IMR-90 (cell line): Measurements from ENCODE around the gene STARD3. TPM values are rescaled to one million over a fixed set of nuclear protein-coding genes. Genes with fewer than 3 reads are reported as not detected.

Source experiments
- ATAC-seq: fragments of 200-7000 bp; cut with Tn5 transposase; 2 replicates; pipeline ENCODE4 v1.9.1; 2020; ENCODE audit warnings: low read depth, mild to moderate bottlenecking, moderate library complexity
- BruUV-seq: library from RNA; stranded (reverse); fragments of 400-500 nt; replicated peaks from 2 replicates; lab custom pipeline; 2021; lab: Mats Ljungman, UMichigan
- CTCF ChIA-PET: fragments of 300-600 bp; formaldehyde crosslinking; extraction: SDS; loops from one replicate; lab custom pipeline; 2021; ENCODE audit warnings: antibody characterized with exemption; lab: Yijun Ruan, JAX
- POLR2A ChIA-PET: fragments of 300-600 bp; sonication (Branson Sonifier 250); formaldehyde crosslinking; loops from one replicate; lab custom pipeline; 2022; ENCODE audit warnings: antibody characterized with exemption; ENCODE audit not compliant: unreplicated experiment; lab: Charles Lee
- DNase-seq: peaks from one replicate; pipeline ENCODE4 v3.0.0; 2013
- H2AFZ ChIP-seq: replicated peaks from 2 replicates; pipeline ENCODE3; 2013; ENCODE audit warnings: low read length, mild to moderate bottlenecking; ENCODE audit not compliant: poor library complexity
- H2AK5ac ChIP-seq: 2 replicates; pipeline ENCODE4 v1.6.1; 2013; ENCODE audit warnings: low read depth, low read length, inconsistent platforms
- H2AK9ac ChIP-seq: replicated peaks from 2 replicates; pipeline ENCODE3; 2013; ENCODE audit warnings: mild to moderate bottlenecking, low read depth, low read length, moderate library complexity; ENCODE audit not compliant: poor library complexity
- H2BK120ac ChIP-seq: 2 replicates; pipeline ENCODE4 v1.6.1; 2013; ENCODE audit warnings: low read depth, low read length, inconsistent platforms
- H2BK15ac ChIP-seq: 3 replicates; pipeline ENCODE4 v1.6.1; 2013; ENCODE audit warnings: low read depth, low read length, inconsistent platforms
- H2BK20ac ChIP-seq: 2 replicates; pipeline ENCODE4 v1.6.1; 2013; ENCODE audit warnings: low read depth, mild to moderate bottlenecking, inconsistent platforms, low read length, moderate library complexity
- H2BK5ac ChIP-seq: 2 replicates; pipeline ENCODE4 v1.6.1; 2013; ENCODE audit warnings: mild to moderate bottlenecking, low read depth, low read length, inconsistent platforms; ENCODE audit not compliant: poor library complexity, severe bottlenecking
- H3K14ac ChIP-seq: replicated peaks from 2 replicates; pipeline ENCODE4 v1.6.1; 2013; ENCODE audit warnings: low read depth, low read length, inconsistent platforms
- H3K18ac ChIP-seq: 2 replicates; pipeline ENCODE4 v1.6.1; 2013; ENCODE audit warnings: low read depth, low read length, control low read depth
- H3K23ac ChIP-seq: 2 replicates; pipeline ENCODE4 v1.6.1; 2013; ENCODE audit warnings: low read depth, low read length, inconsistent platforms
- H3K27ac ChIP-seq: 2 replicates; pipeline ENCODE4 v1.5.1; 2013; ENCODE audit warnings: mild to moderate bottlenecking, control low read depth, low read length; ENCODE audit not compliant: insufficient read depth
- H3K27me3 ChIP-seq: 2 replicates; pipeline ENCODE4 v1.6.1; 2013; ENCODE audit warnings: low read length; ENCODE audit not compliant: control insufficient read depth, insufficient read depth
- H3K36me3 ChIP-seq: 2 replicates; pipeline ENCODE4 v1.6.1; 2013; ENCODE audit warnings: low read length, mixed read lengths; ENCODE audit not compliant: control insufficient read depth, insufficient read depth
- H3K4ac ChIP-seq: 2 replicates; pipeline ENCODE4 v1.6.1; 2013; ENCODE audit warnings: low read depth, low read length, inconsistent platforms
- H3K4me1 ChIP-seq: 2 replicates; pipeline ENCODE4 v1.6.1; 2013; ENCODE audit warnings: low read length, mixed read lengths; ENCODE audit not compliant: control insufficient read depth, insufficient read depth
- H3K4me2 ChIP-seq: 2 replicates; pipeline ENCODE4 v1.6.1; 2013; ENCODE audit warnings: low read depth, mild to moderate bottlenecking, control low read depth, low read length, moderate library complexity
- H3K4me3 ChIP-seq: 2 replicates; pipeline ENCODE4 v1.5.1; 2013; ENCODE audit warnings: low read depth, mild to moderate bottlenecking, control low read depth, low read length, moderate library complexity; ENCODE audit not compliant: insufficient read depth
- H3K56ac ChIP-seq: 2 replicates; pipeline ENCODE4 v1.6.1; 2013; ENCODE audit warnings: low read length, inconsistent platforms; ENCODE audit not compliant: insufficient read depth; ENCODE audit errors: extremely low read depth
- H3K79me1 ChIP-seq, 2 experiments: 2 replicates each; pipeline ENCODE4 v1.6.1; 2013; ENCODE audit warnings: low read length in 2 of 2, inconsistent platforms in 1 of 2, low read depth in 1 of 2
- H3K9ac ChIP-seq: 2 replicates; pipeline ENCODE4 v1.6.1; 2013; ENCODE audit warnings: low read depth, low read length, control low read depth
- H3K9me1 ChIP-seq: 2 replicates; pipeline ENCODE4 v1.6.1; 2013; ENCODE audit warnings: low read length, inconsistent platforms; ENCODE audit not compliant: insufficient read depth
- H3K9me3 ChIP-seq: 2 replicates; pipeline ENCODE4 v1.6.1; 2013; ENCODE audit warnings: low read length; ENCODE audit not compliant: control insufficient read depth, insufficient read depth
- H4K20me1 ChIP-seq: 2 replicates; pipeline ENCODE4 v1.6.1; 2013; ENCODE audit warnings: low read length, inconsistent platforms; ENCODE audit not compliant: insufficient read depth
- H4K5ac ChIP-seq: 2 replicates; pipeline ENCODE4 v1.6.1; 2013; ENCODE audit warnings: mild to moderate bottlenecking, low read depth, low read length, control low read depth
- H4K8ac ChIP-seq, 2 experiments: 2 replicates each; pipeline ENCODE4 v1.6.1; 2013; ENCODE audit warnings: low read depth in 2 of 2, low read length in 2 of 2, control low read depth in 1 of 2, inconsistent platforms in 1 of 2
- H4K91ac ChIP-seq: 2 replicates; pipeline ENCODE4 v1.6.1; 2013; ENCODE audit warnings: low read depth, low read length, inconsistent platforms; ENCODE audit not compliant: insufficient read depth
- BHLHE40 ChIP-seq: fragments of 150-350 bp; IDR thresholded peaks from 2 replicates; pipeline ENCODE4 v1.6.1; 2016; ENCODE audit warnings: mild to moderate bottlenecking, low read depth, low read length
- CEBPB ChIP-seq: IDR thresholded peaks from 2 replicates; pipeline ENCODE4 v1.6.1; 2012; ENCODE audit warnings: low read depth, low read length, improper control_type of control experiment
- CHD1 ChIP-seq: IDR thresholded peaks from 2 replicates; pipeline ENCODE4 v1.6.1; 2012; ENCODE audit warnings: low read depth, low read length, improper control_type of control experiment
- FOS ChIP-seq: fragments of 150-350 bp; IDR thresholded peaks from 2 replicates; pipeline ENCODE4 v1.6.1; 2016; ENCODE audit warnings: low read depth, low read length
- MAZ ChIP-seq: IDR thresholded peaks from 2 replicates; pipeline ENCODE4 v1.6.1; 2012; ENCODE audit warnings: low read depth, mild to moderate bottlenecking, low read length, improper control_type of control experiment, moderate library complexity, borderline replicate concordance
- MXI1 ChIP-seq: IDR thresholded peaks from 2 replicates; pipeline ENCODE4 v1.6.1; 2012; ENCODE audit warnings: low read depth, mild to moderate bottlenecking, low read length, moderate library complexity, borderline replicate concordance
- NFE2L2 ChIP-seq: fragments of 150-350 bp; IDR thresholded peaks from 2 replicates; pipeline ENCODE4 v1.6.1; 2016; ENCODE audit warnings: low read depth, mild to moderate bottlenecking, low read length
- POLR2A ChIP-seq: IDR thresholded peaks from 2 replicates; pipeline ENCODE4 v1.6.1; 2012; ENCODE audit warnings: mild to moderate bottlenecking, low read depth, low read length
- RAD21 ChIP-seq: IDR thresholded peaks from 2 replicates; pipeline ENCODE4 v1.6.1; 2012; ENCODE audit warnings: low read length, improper control_type of control experiment
- RCOR1 ChIP-seq: IDR thresholded peaks from 2 replicates; pipeline ENCODE4 v1.6.1; 2012; ENCODE audit warnings: mild to moderate bottlenecking, low read length, improper control_type of control experiment; ENCODE audit not compliant: insufficient replicate concordance
- RFX5 ChIP-seq: IDR thresholded peaks from 2 replicates; pipeline ENCODE4 v1.8.0; 2012; ENCODE audit warnings: low read depth, mild to moderate bottlenecking, low read length, moderate library complexity
- SMC3 ChIP-seq: fragments of 150-350 bp; IDR thresholded peaks from 2 replicates; pipeline ENCODE4 v1.6.1; 2016; ENCODE audit warnings: low read depth, mild to moderate bottlenecking, antibody characterized with exemption, low read length, moderate library complexity
- USF2 ChIP-seq: fragments of 150-350 bp; IDR thresholded peaks from 2 replicates; pipeline ENCODE4 v1.6.1; 2017; ENCODE audit warnings: mild to moderate bottlenecking, antibody characterized with exemption, low read length, low read depth
- WGBS, 2 experiments: methylation state at CpG; one replicate each; pipeline versions ENCODE4 v1.1.5 to v1.1.7; 2013; ENCODE audit warnings: missing lambda C conversion rate in 2 of 2; ENCODE audit not compliant: insufficient read length in 1 of 2; ENCODE audit errors: extremely low coverage in 2 of 2; 5-methylcytosine and 5-hydroxymethylcytosine counted together
- dilution Hi-C: fragments of 300-500 bp; cut with HindIII; formaldehyde crosslinking; loops from one replicate; pipeline ENCODE4 v1.14.3; 2018; ENCODE audit warnings: low sequenced_read_pairs; ENCODE audit not compliant: unreplicated experiment
- in situ Hi-C: fragments of 300-500 bp; cut with MboI; formaldehyde crosslinking; loops from 3 replicates; pipeline ENCODE4 v1.14.3; 2019; ENCODE audit warnings: low sequenced_read_pairs, inconsistent platforms, mixed read lengths
- intact Hi-C: fragments of 100-400 bp; cut with micrococcal nuclease; formaldehyde crosslinking; loops from 2 replicates; pipeline ENCODE4 v1.10.0; 2022
- polyA plus RNA-seq, 3 experiments: library from polyadenylated mRNA; depleted of rRNA; stranded (reverse); fragments of >200 nt; gene quantifications; 2 replicates each; pipeline ENCODE4 v1.2.3, GENCODE V29; 2012; ENCODE audit warnings: low replicate concordance in 1 of 3
- total RNA-seq: library from RNA; depleted of rRNA; stranded (reverse); fragments of >200 nt; gene quantifications from 2 replicates; pipeline ENCODE4 v1.2.3, GENCODE V29; 2012
- TF ChIP-seq, protein P1 (sequence below): fragments of 150-350 bp; IDR thresholded peaks from 2 replicates; pipeline ENCODE4 v1.6.1; 2016; ENCODE audit warnings: low read depth, mild to moderate bottlenecking, low read length, moderate library complexity, borderline replicate concordance
- TF ChIP-seq, protein P2 (sequence below): conservative IDR thresholded peaks from 2 replicates; pipeline ENCODE4 v1.5.1; 2012; ENCODE audit warnings: mild to moderate bottlenecking, low read depth, low read length, improper control_type of control experiment

The STARD3 gene
- total and polyA plus RNA-seq, 2 of the 4 experiments (the other 2 are of a cell fraction) = 8.1 to 50.4 TPM

DNA sequence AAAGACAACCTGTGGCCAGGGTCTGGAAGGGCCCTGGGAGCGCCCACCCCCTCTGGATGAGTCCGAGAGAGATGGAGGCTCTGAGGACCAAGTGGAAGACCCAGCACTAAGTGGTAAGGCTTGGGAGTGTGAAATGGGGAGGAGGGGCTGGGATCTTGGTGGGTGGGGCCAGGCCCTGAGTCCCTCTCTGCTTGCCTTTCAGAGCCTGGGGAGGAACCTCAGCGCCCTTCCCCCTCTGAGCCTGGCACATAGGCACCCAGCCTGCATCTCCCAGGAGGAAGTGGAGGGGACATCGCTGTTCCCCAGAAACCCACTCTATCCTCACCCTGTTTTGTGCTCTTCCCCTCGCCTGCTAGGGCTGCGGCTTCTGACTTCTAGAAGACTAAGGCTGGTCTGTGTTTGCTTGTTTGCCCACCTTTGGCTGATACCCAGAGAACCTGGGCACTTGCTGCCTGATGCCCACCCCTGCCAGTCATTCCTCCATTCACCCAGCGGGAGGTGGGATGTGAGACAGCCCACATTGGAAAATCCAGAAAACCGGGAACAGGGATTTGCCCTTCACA is 1.2 kb upstream of the STARD3 start:
- peaks cover 15 to 45% of the 10 kb centered on the region in 2 experiments for H3K79me1 ChIP-seq
- H4K20me1 ChIP-seq = peaks cover 14% of the 10 kb centered on the region; the same call in 1 of the 2 replicates
- no peak overlapping the region for H3K18ac ChIP-seq
- H4K5ac ChIP-seq = no peak overlapping the region
- TF ChIP-seq POLR2A = no peak
- TF ChIP-seq CHD1 = no peak
- TF ChIP-seq BHLHE40 = no peak
- no peak for TF ChIP-seq NFE2L2
- no peak for TF ChIP-seq MAZ
- TF ChIP-seq SMC3 = no peak
- no peak for TF ChIP-seq USF2
- no peak for TF ChIP-seq RAD21
- no peak for TF ChIP-seq RCOR1
- TF ChIP-seq RFX5 = no peak
- no peak for TF ChIP-seq CEBPB
- no peak for TF ChIP-seq MXI1
- TF ChIP-seq, protein P1, sequence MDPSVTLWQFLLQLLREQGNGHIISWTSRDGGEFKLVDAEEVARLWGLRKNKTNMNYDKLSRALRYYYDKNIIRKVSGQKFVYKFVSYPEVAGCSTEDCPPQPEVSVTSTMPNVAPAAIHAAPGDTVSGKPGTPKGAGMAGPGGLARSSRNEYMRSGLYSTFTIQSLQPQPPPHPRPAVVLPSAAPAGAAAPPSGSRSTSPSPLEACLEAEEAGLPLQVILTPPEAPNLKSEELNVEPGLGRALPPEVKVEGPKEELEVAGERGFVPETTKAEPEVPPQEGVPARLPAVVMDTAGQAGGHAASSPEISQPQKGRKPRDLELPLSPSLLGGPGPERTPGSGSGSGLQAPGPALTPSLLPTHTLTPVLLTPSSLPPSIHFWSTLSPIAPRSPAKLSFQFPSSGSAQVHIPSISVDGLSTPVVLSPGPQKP = no peak
- TF ChIP-seq, protein P2, sequence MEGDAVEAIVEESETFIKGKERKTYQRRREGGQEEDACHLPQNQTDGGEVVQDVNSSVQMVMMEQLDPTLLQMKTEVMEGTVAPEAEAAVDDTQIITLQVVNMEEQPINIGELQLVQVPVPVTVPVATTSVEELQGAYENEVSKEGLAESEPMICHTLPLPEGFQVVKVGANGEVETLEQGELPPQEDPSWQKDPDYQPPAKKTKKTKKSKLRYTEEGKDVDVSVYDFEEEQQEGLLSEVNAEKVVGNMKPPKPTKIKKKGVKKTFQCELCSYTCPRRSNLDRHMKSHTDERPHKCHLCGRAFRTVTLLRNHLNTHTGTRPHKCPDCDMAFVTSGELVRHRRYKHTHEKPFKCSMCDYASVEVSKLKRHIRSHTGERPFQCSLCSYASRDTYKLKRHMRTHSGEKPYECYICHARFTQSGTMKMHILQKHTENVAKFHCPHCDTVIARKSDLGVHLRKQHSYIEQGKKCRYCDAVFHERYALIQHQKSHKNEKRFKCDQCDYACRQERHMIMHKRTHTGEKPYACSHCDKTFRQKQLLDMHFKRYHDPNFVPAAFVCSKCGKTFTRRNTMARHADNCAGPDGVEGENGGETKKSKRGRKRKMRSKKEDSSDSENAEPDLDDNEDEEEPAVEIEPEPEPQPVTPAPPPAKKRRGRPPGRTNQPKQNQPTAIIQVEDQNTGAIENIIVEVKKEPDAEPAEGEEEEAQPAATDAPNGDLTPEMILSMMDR = no peak
- no peak for TF ChIP-seq FOS
- WGBS, 2 experiments = 35% methylated on average over 2 of the region's 8 CpGs; no CpG with 5 or more reads in 1 of the 2 experiments
- peak overlapping the region; percentile 2 for H2AFZ ChIP-seq
- ATAC-seq (no peak), DNase-seq (no peak)
- no peak overlapping the region for H3K27ac ChIP-seq
- peak overlapping the region; percentile 91 to 100; a peak in 2 of 4 replicates for H4K8ac ChIP-seq
- H3K9ac ChIP-seq = no peak overlapping the region
- H3K27me3 ChIP-seq = peaks cover 21% of the 10 kb centered on the region
- H3K9me3 ChIP-seq = no peaks in the 10 kb centered on the region
- no peak overlapping the region for H3K23ac ChIP-seq
- ChIA-PET POLR2A (no interaction called here), CTCF (interaction anchor here (1.1 kb wide), 1 partner anchor 12 kb away, joined by 3 read pairs; no protein-coding TSS in a partner anchor)
- intact Hi-C loops (no loop called here), dilution Hi-C loops (no loop called here), in situ Hi-C loops (no loop called here)
- H3K4me2 ChIP-seq = no peak overlapping the region
- no peak overlapping the region for H4K91ac ChIP-seq
- no peak overlapping the region for H3K4me3 ChIP-seq
- BruUV-seq = no TSS peak
- no peak overlapping the region for H3K4ac ChIP-seq
- H3K36me3 ChIP-seq = no peaks in the 10 kb centered on the region
- H2BK120ac ChIP-seq = no peak overlapping the region
- peaks cover 24% of the 10 kb centered on the region for H3K4me1 ChIP-seq
- no peak overlapping the region for H3K56ac ChIP-seq
- no peak overlapping the region for H2AK5ac ChIP-seq
- H3K14ac ChIP-seq = no peak overlapping the region
- H3K9me1 ChIP-seq = peaks cover 25% of the 10 kb centered on the region
- H2BK5ac ChIP-seq = no peak overlapping the region
- H2BK20ac ChIP-seq = no peak overlapping the region
- H2AK9ac ChIP-seq = peak overlapping the region; percentile 5
- no peak overlapping the region for H2BK15ac ChIP-seq
